Activated CD8-positive, alpha-beta T cell treated with anti-CD3 and anti-CD28 coated beads, Interleukin-2, amount 10 ng/mL, durations not matched to agents 7 days and 5 days (primary cell): ENCODE data around the gene RILPL2. TPM values are rescaled to one million over a fixed set of nuclear protein-coding genes. Genes with fewer than 3 reads are reported as not detected.
A peak's percentile ranks its signal among the peaks of the same experiment; 100 is the strongest.

Experiments
- ATAC-seq: fragments of 150-1000 bp; cut with Tn5 transposase; one replicate; pipeline ENCODE4 v1.10.0; 2021; ENCODE audit warnings: moderate library complexity
- CTCF ChIA-PET: fragments of 350-600 bp; sonication (Branson Sonifier 250); formaldehyde crosslinking; loops from one replicate; lab custom pipeline; 2021; ENCODE audit warnings: antibody characterized with exemption; lab: Charles Lee
- POLR2A ChIA-PET: fragments of 350-600 bp; sonication (Branson Sonifier 250); formaldehyde crosslinking; loops from one replicate; lab custom pipeline; 2021; ENCODE audit warnings: antibody characterized with exemption; lab: Charles Lee
- DNase-seq: peaks from one replicate; pipeline ENCODE4 v3.0.0-alpha.2; 2020
- H3K27ac Mint-ChIP-seq: one replicate; pipeline ENCODE4 v1.8.0; 2021; ENCODE audit warnings: mild to moderate bottlenecking, mixed read lengths
- H3K27me3 Mint-ChIP-seq: one replicate; pipeline ENCODE4 v1.8.0; 2021; ENCODE audit warnings: low read depth, mixed read lengths
- H3K36me3 Mint-ChIP-seq: one replicate; pipeline ENCODE4 v1.8.0; 2021; ENCODE audit warnings: low read depth, mixed read lengths
- H3K4me1 Mint-ChIP-seq: one replicate; pipeline ENCODE4 v1.8.0; 2021; ENCODE audit warnings: low read depth, mixed read lengths
- H3K4me3 Mint-ChIP-seq: one replicate; pipeline ENCODE4 v1.8.0; 2021; ENCODE audit warnings: mild to moderate bottlenecking, mixed read lengths
- H3K9me3 Mint-ChIP-seq: one replicate; pipeline ENCODE4 v1.8.0; 2022; ENCODE audit warnings: mixed read lengths; ENCODE audit not compliant: insufficient read depth
- total RNA-seq, 2 experiments: library from RNA; stranded (reverse); gene quantifications; one replicate each; pipeline ENCODE4 v1.2.3, GENCODE V29; 2021

Gene RILPL2
- total RNA-seq, 2 experiments from 2014 or later = 4.7 to 5.1 TPM

GRCh38 chr12:123398550-123399254, 37.8 kb downstream of the RILPL2 start:
- DNase-seq (no peak), ATAC-seq (peak; percentile 23)
- no peaks in the 10 kb centered on the region for H3K27me3 Mint-ChIP-seq
- peaks cover 45% of the 10 kb centered on the region for H3K36me3 Mint-ChIP-seq
- ChIA-PET POLR2A (no interaction called here), CTCF (no interaction called here)
- no peak overlapping the region for H3K4me3 Mint-ChIP-seq
- no peaks in the 10 kb centered on the region for H3K9me3 Mint-ChIP-seq
- H3K4me1 Mint-ChIP-seq = no peaks in the 10 kb centered on the region
- H3K27ac Mint-ChIP-seq = no peak overlapping the region

- Mint-ChIP-seq H3K27me3 (no peaks in the 10 kb centered on the region), H3K36me3 (peaks cover 45% of the 10 kb centered on the region), H3K27ac (no peak overlapping the region), H3K4me3 (no peak overlapping the region), H3K9me3 (no peaks in the 10 kb centered on the region), H3K4me1 (no peaks in the 10 kb centered on the region)
- ATAC-seq = no peak
- ChIA-PET POLR2A (no interaction called here), CTCF (no interaction called here)
- DNase-seq = no peak
Observed at GRCh38 chr12:123398177-123398549, 38.3 kb downstream of the RILPL2 start.

DNA sequence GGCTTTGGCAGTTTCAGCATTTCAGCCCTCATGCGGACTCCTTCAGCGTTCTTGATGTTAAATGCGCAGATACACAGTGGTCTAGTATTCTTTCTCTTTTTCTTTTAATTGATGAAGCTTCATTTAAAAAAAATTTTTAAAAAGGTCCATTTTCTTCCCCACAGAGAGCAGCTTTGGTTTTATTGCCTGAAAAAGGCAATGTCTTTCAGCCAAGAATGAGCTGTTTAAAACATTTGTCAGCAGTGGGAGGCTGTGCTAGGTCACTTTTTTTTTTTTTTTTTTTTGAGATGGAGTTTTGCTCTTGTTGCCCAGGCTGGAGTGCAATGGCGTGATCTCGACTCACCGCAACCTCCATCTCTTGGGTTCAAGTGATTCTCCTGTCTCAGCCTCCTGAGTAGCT, 39.1 kb downstream of the RILPL2 start:
- ATAC-seq (no peak), DNase-seq (no peak)
- POLR2A ChIA-PET = no interaction called here
- Mint-ChIP-seq H3K27me3 (no peaks in the 10 kb centered on the region), H3K27ac (no peak overlapping the region), H3K36me3 (peaks cover 44% of the 10 kb centered on the region), H3K4me3 (no peak overlapping the region), H3K4me1 (no peaks in the 10 kb centered on the region), H3K9me3 (no peaks in the 10 kb centered on the region)
- CTCF ChIA-PET = no interaction called here

DNA sequence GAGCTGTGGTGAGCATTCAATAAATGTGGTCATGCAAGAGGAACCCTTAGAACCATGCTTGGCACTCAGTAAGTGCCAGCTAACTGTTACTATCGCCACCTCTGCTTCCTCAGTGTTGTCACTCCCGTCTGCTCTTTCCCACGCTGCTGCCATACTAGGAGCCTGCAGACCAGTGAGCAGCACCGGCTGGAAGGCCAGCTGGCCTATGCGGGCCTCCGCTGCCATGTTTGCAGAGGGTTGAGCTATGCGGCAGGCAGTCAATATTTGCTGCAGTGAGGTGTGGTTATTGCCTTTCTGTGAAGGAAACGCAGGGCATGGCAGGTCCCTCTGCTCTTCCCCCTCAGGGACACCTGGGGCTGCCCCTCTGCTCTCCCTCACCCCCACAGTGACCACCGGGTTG, 39.5 kb downstream of the RILPL2 start:
- H3K4me3 Mint-ChIP-seq = no peak overlapping the region

GRCh38 chr12:123396543-123396942, 39.9 kb downstream of the RILPL2 start:
- Mint-ChIP-seq H3K4me3 (no peak overlapping the region), H3K27me3 (no peaks in the 10 kb centered on the region), H3K36me3 (peaks cover 52% of the 10 kb centered on the region), H3K9me3 (no peaks in the 10 kb centered on the region), H3K4me1 (peaks cover 5% of the 10 kb centered on the region), H3K27ac (no peak overlapping the region)
- ChIA-PET CTCF (no interaction called here), POLR2A (interaction anchor here (0.6 to 0.8 kb wide), 2 partner anchors 13 to 431 kb away, joined by 3 read pairs; partner anchors contain the start of gene KMT5A)
- ATAC-seq (no peak), DNase-seq (no peak)

More for the DNA sequence above, 39.5 kb downstream of the RILPL2 start:
- no peak overlapping the region for H3K27ac Mint-ChIP-seq
- H3K27me3 Mint-ChIP-seq = no peaks in the 10 kb centered on the region
- H3K36me3 Mint-ChIP-seq = peaks cover 48% of the 10 kb centered on the region
- ChIA-PET CTCF (no interaction called here), POLR2A (no interaction called here)
- DNase-seq (no peak), ATAC-seq (no peak)
- peaks cover 3% of the 10 kb centered on the region for H3K4me1 Mint-ChIP-seq
- H3K9me3 Mint-ChIP-seq = no peaks in the 10 kb centered on the region

GRCh38 chr12:123395236-123395635, 41.2 kb downstream of the RILPL2 start:
- H3K27me3 Mint-ChIP-seq = no peaks in the 10 kb centered on the region
- H3K4me3 Mint-ChIP-seq = no peak overlapping the region
- DNase-seq = no peak
- no peaks in the 10 kb centered on the region for H3K9me3 Mint-ChIP-seq
- peaks cover 65% of the 10 kb centered on the region for H3K36me3 Mint-ChIP-seq
- ChIA-PET POLR2A (no interaction called here), CTCF (no interaction called here)
- ATAC-seq = no peak
- peaks cover 18% of the 10 kb centered on the region for H3K4me1 Mint-ChIP-seq
- H3K27ac Mint-ChIP-seq = no peak overlapping the region

- Mint-ChIP-seq H3K9me3 (no peaks in the 10 kb centered on the region), H3K4me1 (peaks cover 23% of the 10 kb centered on the region), H3K27me3 (no peaks in the 10 kb centered on the region), H3K4me3 (no peak overlapping the region), H3K36me3 (peaks cover 66% of the 10 kb centered on the region), H3K27ac (no peak overlapping the region)
- CTCF ChIA-PET = interaction anchor here (1.7 kb wide), 1 partner anchor 27 kb away, joined by 3 read pairs; no protein-coding TSS in a partner anchor
- POLR2A ChIA-PET = no interaction called here
- DNase-seq (no peak), ATAC-seq (no peak)
Observed at GRCh38 chr12:123393747-123394146, 42.7 kb downstream of the RILPL2 start.

DNA sequence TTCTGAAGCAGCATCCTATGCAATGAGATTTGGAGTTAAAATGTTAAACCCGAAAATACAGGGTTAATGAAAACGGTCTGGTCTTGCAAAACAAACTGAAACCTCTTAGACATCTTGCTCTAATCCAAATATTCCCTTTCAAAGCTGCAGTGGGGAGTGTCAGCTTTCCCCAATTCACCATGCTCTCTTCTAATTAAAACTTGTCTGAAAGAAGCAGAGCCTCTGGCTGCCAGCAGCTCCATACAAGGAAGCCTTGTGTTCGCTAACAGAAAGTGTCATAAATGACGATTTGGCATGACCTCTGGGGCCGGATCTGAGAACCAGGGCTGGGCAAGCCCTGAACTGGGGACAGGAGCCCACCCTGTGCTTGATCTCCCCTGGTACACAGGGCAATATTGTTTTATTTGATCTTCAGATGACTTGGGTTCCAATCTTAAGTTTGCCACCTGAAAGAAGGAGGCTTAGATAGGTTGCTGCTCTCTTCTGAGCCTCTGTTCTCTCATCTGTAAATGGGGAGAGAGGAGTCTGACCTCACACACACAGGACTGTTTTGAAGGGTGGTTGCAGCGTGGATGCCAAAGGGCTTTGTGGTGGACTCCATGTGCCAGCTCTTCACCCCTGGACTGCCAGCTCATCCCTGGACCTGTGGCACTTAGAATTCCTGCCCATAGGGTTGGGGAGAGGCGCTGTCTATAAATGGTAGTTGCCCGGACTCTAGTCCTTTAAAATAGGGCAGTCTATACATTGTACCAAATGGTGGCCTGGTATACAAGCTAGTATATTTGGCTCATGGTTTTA, 44.7 kb downstream of the RILPL2 start:
- no peak overlapping the region for H3K27ac Mint-ChIP-seq
- no peak for ATAC-seq
- CTCF ChIA-PET = interaction anchor here (1.7 to 2.1 kb wide), 2 partner anchors 17 to 26 kb away, joined by 4 to 6 read pairs; no protein-coding TSS in a partner anchor
- peaks cover 40% of the 10 kb centered on the region for H3K4me1 Mint-ChIP-seq
- H3K36me3 Mint-ChIP-seq = peaks cover 58% of the 10 kb centered on the region
- no peaks in the 10 kb centered on the region for H3K27me3 Mint-ChIP-seq
- DNase-seq = no peak
- no peaks in the 10 kb centered on the region for H3K9me3 Mint-ChIP-seq
- POLR2A ChIA-PET = interaction anchor here (0.7 kb wide), 1 partner anchor 71 kb away, joined by 3 read pairs; no protein-coding TSS in a partner anchor
- no peak overlapping the region for H3K4me3 Mint-ChIP-seq

GRCh38 chr12:123390498-123391426, 45.7 kb downstream of the RILPL2 start:
- Mint-ChIP-seq H3K27ac (peak overlapping the region; percentile 82), H3K4me1 (peaks cover 46% of the 10 kb centered on the region), H3K9me3 (no peaks in the 10 kb centered on the region), H3K4me3 (peak overlapping the region; percentile 83), H3K27me3 (no peaks in the 10 kb centered on the region), H3K36me3 (peaks cover 49% of the 10 kb centered on the region)
- ATAC-seq (no peak), DNase-seq (no peak)
- POLR2A ChIA-PET = interaction anchor here (1.2 kb wide), 1 partner anchor 15 kb away, joined by 3 read pairs; no protein-coding TSS in a partner anchor
- CTCF ChIA-PET = interaction anchor here (1.7 to 2.1 kb wide), 2 partner anchors 18 to 25 kb away, joined by 4 to 6 read pairs; no protein-coding TSS in a partner anchor

- peak; percentile 34 for DNase-seq
- no peaks in the 10 kb centered on the region for H3K27me3 Mint-ChIP-seq
- POLR2A ChIA-PET = interaction anchor here (1.2 kb wide), 1 partner anchor 16 kb away, joined by 3 read pairs; no protein-coding TSS in a partner anchor
- H3K9me3 Mint-ChIP-seq = no peaks in the 10 kb centered on the region
- H3K27ac Mint-ChIP-seq = peak overlapping the region; percentile 82
- peak; percentile 21 for ATAC-seq
- CTCF ChIA-PET = interaction anchor here (1.7 to 2.1 kb wide), 2 partner anchors 19 to 24 kb away, joined by 4 to 6 read pairs; no protein-coding TSS in a partner anchor
- H3K36me3 Mint-ChIP-seq = peaks cover 42% of the 10 kb centered on the region
- H3K4me3 Mint-ChIP-seq = peak overlapping the region; percentile 83
- H3K4me1 Mint-ChIP-seq = peaks cover 50% of the 10 kb centered on the region
Observed at GRCh38 chr12:123389560-123390351, 46.7 kb downstream of the RILPL2 start.
